HFFc6 (cell line): ENCODE measurements around the gene GSG1L. TPM values are rescaled to one million over a fixed set of nuclear protein-coding genes. Genes with fewer than 3 reads are reported as not detected.

ENCODE experiments used
- DNase-seq: peaks from one replicate; pipeline ENCODE4 v3.0.0-alpha.2; 2018
- H3K27ac Mint-ChIP-seq: 2 replicates; pipeline ENCODE4 v1.8.0; 2020; ENCODE audit warnings: mild to moderate bottlenecking, mixed read lengths
- H3K27me3 Mint-ChIP-seq: 2 replicates; pipeline ENCODE4 v1.8.0; 2021; ENCODE audit warnings: mild to moderate bottlenecking, moderate library complexity, mixed read lengths; ENCODE audit not compliant: insufficient read depth
- H3K36me3 Mint-ChIP-seq: 2 replicates; pipeline ENCODE4 v1.8.0; 2021; ENCODE audit warnings: low read depth, mixed read lengths
- H3K4me1 Mint-ChIP-seq: 2 replicates; pipeline ENCODE4 v1.8.0; 2020; ENCODE audit warnings: low read depth, mixed read lengths
- H3K4me3 Mint-ChIP-seq: 2 replicates; pipeline ENCODE4 v1.8.0; 2020; ENCODE audit warnings: mild to moderate bottlenecking, moderate library complexity, mixed read lengths
- H3K9me3 Mint-ChIP-seq: 2 replicates; pipeline ENCODE4 v1.8.0; 2020; ENCODE audit warnings: mild to moderate bottlenecking, mixed read lengths
- total RNA-seq, 6 experiments: library from RNA; stranded (reverse); fragmentation: NEBNext Ultra II Directional; extraction: Animal tissue kit (Norgen Biotek cat#: 25700); gene quantifications; 2 replicates in 1 of 6; 3 replicates in 5 of 6; pipeline ENCODE4 v1.2.3, GENCODE V29; 2021
- TF ChIP-seq, protein P1 (sequence below): fragments of 200-600 bp; sonication (generic); IDR thresholded peaks from 2 replicates; pipeline ENCODE4 v1.5.0; 2021; ENCODE audit warnings: antibody characterized with exemption, mild to moderate bottlenecking

Gene GSG1L
- total RNA-seq, 6 experiments from 2014 or later, result not detected

DNA sequence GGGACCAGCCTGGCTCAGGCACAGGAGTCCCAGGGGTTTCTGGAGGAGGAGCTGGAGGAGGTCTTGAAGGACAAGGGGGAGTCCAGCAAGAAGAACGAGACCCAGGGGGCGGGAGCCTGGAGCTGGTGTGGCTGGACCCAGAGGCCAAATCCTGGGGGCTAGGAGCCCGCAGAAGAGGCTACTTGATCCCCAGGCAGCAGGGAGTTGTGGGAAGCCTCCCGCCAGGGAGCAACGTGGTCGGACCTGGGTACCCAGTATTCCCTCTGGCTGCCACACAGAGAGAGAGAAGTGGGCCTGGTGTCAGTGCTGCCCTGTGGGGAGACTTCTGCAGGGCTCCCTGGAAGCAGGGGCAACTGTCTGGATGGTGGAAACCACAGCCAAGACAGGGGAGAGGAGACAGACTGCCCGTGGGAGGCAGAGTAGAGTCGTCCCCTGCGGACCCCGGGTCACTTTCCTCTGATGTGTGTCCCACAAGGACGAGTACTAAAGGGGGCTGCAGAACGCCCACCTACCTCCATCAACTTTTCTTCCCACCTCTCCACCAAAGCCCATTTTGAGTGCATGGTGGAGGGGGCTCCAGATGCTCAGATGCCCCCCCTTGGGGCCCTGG, 160.4 kb downstream of the GSG1L start:
- Mint-ChIP-seq H3K9me3 (no peaks in the 10 kb centered on the region), H3K27me3 (peaks cover 43% of the 10 kb centered on the region), H3K36me3 (no peaks in the 10 kb centered on the region), H3K4me1 (no peaks in the 10 kb centered on the region), H3K27ac (no peak overlapping the region), H3K4me3 (no peak overlapping the region)
- TF ChIP-seq, protein P1, sequence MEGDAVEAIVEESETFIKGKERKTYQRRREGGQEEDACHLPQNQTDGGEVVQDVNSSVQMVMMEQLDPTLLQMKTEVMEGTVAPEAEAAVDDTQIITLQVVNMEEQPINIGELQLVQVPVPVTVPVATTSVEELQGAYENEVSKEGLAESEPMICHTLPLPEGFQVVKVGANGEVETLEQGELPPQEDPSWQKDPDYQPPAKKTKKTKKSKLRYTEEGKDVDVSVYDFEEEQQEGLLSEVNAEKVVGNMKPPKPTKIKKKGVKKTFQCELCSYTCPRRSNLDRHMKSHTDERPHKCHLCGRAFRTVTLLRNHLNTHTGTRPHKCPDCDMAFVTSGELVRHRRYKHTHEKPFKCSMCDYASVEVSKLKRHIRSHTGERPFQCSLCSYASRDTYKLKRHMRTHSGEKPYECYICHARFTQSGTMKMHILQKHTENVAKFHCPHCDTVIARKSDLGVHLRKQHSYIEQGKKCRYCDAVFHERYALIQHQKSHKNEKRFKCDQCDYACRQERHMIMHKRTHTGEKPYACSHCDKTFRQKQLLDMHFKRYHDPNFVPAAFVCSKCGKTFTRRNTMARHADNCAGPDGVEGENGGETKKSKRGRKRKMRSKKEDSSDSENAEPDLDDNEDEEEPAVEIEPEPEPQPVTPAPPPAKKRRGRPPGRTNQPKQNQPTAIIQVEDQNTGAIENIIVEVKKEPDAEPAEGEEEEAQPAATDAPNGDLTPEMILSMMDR, result no peak
- DNase-seq, result no peak

DNA sequence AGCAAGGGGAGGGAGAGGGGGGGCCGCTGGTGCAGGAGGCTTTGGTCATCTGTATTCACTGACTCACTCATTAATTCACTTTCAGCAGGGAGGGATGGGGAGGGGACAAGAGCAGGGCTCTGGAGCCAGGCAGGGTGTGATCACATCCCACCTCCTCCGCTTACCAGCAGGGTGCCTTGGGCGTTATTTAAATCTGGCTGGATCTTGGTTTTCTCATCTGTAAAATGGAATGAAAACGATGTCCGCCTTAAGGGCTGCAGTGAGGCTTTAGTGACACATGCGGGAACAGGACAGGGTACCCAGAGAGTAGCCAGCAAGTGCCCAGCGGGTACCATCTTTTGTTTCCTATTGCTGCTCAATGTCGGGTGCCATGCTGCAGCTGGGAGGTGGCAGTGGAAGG, 161.0 kb downstream of the GSG1L start:
- Mint-ChIP-seq H3K27me3 (peaks cover 43% of the 10 kb centered on the region), H3K4me1 (no peaks in the 10 kb centered on the region), H3K27ac (no peak overlapping the region), H3K9me3 (no peaks in the 10 kb centered on the region), H3K36me3 (no peaks in the 10 kb centered on the region), H3K4me3 (no peak overlapping the region)
- TF ChIP-seq, protein P1, result no peak
- no peak for DNase-seq

DNA sequence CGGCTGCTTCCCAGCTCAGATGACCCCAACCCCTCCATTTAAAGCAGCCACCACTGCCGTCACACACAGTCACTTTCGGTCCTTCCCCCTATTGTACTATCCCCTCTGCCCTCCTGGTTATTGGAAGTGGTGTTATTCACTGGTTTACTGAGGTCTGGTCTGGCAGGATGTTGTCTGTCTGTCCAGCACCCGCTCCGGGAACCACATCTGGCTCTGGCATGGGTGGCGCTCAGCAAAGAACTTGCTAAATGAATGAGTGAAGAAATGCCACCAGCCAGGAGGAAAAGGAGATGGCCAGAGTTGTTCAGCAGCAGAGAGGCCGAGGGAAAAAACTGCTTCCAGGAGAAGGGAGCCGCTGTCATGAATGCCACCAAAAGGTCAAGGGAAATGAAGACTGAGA, 161.6 kb downstream of the GSG1L start:
- H3K4me3 Mint-ChIP-seq, result no peak overlapping the region
- H3K27ac Mint-ChIP-seq, result no peak overlapping the region
- H3K9me3 Mint-ChIP-seq, result no peaks in the 10 kb centered on the region
- no peaks in the 10 kb centered on the region for H3K4me1 Mint-ChIP-seq
- H3K36me3 Mint-ChIP-seq, result no peaks in the 10 kb centered on the region
- peaks cover 42% of the 10 kb centered on the region for H3K27me3 Mint-ChIP-seq
- TF ChIP-seq, protein P1, result no peak
- no peak for DNase-seq

DNA sequence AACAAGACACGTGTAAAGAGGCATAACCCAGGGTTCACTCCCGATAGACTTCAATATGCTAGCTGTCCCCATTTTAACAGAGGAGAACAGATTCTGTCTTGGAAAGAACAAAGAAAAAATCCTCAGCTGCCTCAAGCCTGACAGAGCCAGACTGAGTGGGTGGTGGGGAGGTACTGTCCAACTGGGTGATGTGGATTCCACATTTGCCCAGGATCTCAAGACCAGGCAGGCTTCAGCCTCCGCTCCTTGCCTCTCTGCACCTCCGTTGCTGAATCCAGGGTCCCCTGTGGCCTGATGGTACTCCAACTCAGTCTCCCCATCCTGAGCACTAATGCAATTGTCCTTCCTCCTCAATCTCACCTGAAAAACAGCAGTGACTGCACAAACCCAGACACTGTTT, 163.8 kb downstream of the GSG1L start:
- no peak overlapping the region for H3K4me3 Mint-ChIP-seq
- peaks cover 44% of the 10 kb centered on the region for H3K27me3 Mint-ChIP-seq
- no peaks in the 10 kb centered on the region for H3K36me3 Mint-ChIP-seq
- TF ChIP-seq, protein P1, result no peak
- no peak overlapping the region for H3K27ac Mint-ChIP-seq
- DNase-seq, result no peak
- H3K9me3 Mint-ChIP-seq, result peaks cover 5% of the 10 kb centered on the region; the same call in 1 of the 2 replicates
- H3K4me1 Mint-ChIP-seq, result no peaks in the 10 kb centered on the region

DNA sequence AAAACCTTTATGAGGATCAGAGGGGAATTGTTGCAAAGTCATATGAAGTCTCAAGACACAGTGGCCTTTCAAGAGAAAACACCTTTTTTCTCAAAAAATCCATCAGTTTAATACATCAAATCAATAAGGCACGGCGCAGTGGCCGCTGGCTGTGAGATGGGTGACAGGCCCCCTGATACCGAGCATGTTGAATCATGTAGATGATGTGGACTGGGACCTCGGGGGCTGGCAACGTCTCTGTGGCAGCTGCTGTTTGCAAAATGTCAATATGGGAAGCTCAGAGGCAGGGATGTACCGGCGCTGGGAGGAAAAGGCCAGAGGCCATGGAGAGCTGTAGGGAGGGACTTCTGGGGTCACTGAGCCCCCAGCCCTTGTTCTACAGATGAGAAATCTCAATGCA, 169.1 kb downstream of the GSG1L start:
- TF ChIP-seq, protein P1, result no peak
- H3K4me3 Mint-ChIP-seq, result no peak overlapping the region
- H3K9me3 Mint-ChIP-seq, result peaks cover 5% of the 10 kb centered on the region; the same call in 1 of the 2 replicates
- H3K36me3 Mint-ChIP-seq, result no peaks in the 10 kb centered on the region
- H3K27ac Mint-ChIP-seq, result no peak overlapping the region
- H3K27me3 Mint-ChIP-seq, result peaks cover 41% of the 10 kb centered on the region
- no peak for DNase-seq
- H3K4me1 Mint-ChIP-seq, result no peaks in the 10 kb centered on the region
